Measurements from ENCODE around the gene MMD2.

Gene MMD2

GRCh38 chr7:4965295-4966022, 6.5 kb upstream of the MMD2 start:
- no peak overlapping the region for H3K4me3 ChIP-seq (replicated peaks in 1 of 2; ENCODE audit: low read depth in 2 of 2, low read length in 2 of 2)
- DNase-seq (ENCODE audit: low read depth in 2 of 2): no peak
- TF ChIP-seq, protein P1, sequence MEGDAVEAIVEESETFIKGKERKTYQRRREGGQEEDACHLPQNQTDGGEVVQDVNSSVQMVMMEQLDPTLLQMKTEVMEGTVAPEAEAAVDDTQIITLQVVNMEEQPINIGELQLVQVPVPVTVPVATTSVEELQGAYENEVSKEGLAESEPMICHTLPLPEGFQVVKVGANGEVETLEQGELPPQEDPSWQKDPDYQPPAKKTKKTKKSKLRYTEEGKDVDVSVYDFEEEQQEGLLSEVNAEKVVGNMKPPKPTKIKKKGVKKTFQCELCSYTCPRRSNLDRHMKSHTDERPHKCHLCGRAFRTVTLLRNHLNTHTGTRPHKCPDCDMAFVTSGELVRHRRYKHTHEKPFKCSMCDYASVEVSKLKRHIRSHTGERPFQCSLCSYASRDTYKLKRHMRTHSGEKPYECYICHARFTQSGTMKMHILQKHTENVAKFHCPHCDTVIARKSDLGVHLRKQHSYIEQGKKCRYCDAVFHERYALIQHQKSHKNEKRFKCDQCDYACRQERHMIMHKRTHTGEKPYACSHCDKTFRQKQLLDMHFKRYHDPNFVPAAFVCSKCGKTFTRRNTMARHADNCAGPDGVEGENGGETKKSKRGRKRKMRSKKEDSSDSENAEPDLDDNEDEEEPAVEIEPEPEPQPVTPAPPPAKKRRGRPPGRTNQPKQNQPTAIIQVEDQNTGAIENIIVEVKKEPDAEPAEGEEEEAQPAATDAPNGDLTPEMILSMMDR (IDR thresholded peaks at IDR 0.05; ENCODE audit: low read depth, low read length): no peak

DNA sequence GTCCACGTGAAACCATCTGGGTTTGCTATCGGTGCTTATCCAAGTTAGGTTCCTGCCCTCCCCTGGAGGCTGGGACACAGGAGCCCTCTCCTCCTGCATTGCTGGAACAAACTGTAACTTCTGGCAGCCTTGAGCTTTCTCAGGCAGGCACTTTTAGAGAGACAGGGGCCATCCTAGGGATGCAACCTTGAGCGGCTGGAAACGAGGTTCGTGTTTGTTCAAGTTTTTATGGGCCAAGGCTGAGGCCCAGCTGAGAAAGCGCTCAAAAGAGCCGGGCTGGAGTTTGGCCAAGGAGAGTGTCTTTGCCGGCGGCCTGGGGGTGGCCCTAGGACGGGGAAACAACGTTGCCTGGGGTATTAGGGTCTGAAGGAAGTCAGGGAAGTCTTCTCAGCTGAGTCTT, 5.5 kb upstream of the MMD2 start:
- H3K4me3 ChIP-seq (replicated peaks in 1 of 2; ENCODE audit: low read depth in 2 of 2, low read length in 2 of 2): no peak overlapping the region
- no peak for DNase-seq (ENCODE audit: low read depth in 2 of 2)
- TF ChIP-seq, protein P1 (IDR thresholded peaks at IDR 0.05; ENCODE audit: low read depth, low read length): no peak

DNA sequence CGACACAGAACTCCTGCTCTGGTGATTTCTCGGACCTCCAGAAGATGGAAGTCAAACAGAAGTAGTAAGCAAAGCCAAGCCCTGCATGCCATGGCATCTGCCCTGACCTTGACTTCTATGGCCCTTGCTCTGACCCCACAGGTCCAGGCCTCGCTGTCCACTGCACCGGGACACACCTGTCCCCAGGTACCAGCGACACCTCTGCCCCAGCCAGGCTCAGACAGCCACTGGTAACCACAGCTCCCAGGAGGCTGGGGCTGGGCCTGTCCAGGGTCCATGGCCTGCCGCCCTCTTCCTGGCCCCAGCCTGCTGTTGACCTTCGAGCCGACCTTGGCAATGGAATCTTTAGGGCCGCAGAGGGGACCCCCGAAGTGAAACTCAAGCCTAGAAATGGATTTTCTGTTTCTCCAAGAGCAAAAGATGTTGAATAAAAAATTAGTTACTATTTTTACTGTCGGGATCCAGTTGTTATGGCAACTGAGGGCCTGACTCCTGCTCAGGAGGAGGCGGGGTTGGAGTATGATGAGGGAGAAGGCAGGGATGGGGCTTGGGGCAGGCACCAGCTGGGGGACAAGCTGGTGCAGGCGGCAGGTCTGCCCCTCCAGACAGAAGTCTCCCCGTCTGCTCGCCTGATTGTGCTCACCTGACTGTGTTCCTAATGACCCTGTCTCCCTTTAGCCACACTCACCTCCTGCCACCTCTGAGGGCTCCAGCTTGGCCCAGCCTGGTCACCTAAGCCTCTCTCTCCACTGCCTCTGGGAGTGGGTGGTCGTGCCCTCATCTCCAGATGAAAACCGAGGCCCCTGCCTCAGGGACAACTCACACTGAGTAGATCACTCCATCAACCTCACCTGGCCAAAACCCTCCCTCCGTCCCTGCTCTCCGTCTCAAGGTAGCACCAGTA, 4.1 kb upstream of the MMD2 start:
- H3K4me3 ChIP-seq (replicated peaks in 1 of 2; ENCODE audit: low read depth in 2 of 2, low read length in 2 of 2): no peak overlapping the region
- TF ChIP-seq, protein P1 (IDR thresholded peaks at IDR 0.05; ENCODE audit: low read depth, low read length): no peak
- DNase-seq (ENCODE audit: low read depth in 2 of 2): no peak

GRCh38 chr7:4960363-4960762, 1.4 kb upstream of the MMD2 start:
- no peak overlapping the region for H3K4me3 ChIP-seq (replicated peaks in 1 of 2; ENCODE audit: low read depth in 2 of 2, low read length in 2 of 2)
- TF ChIP-seq, protein P1 (IDR thresholded peaks at IDR 0.05; ENCODE audit: low read depth, low read length): no peak
- no peak for DNase-seq (ENCODE audit: low read depth in 2 of 2)

DNA sequence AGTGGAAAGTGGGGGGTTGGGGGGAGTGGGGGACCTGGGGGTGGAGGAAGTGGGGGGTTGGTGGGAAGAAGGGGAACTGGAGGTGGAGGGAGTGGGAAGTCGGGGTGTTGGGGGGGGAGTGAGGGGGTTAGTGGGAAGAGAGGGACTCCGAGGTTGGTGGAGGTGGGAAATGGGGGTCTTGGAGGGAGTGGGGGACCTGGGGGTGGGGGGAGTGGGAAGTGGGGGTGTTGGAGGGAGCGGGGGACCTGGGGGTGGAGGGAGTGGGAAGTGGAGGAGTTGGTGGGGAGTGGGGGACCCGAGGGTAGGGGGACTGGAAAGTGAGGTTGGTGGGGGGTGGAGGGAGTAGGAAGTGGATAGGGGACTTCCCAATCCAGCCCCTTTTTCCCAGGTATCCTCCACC, 906 bp upstream of the MMD2 start:
- H3K4me3 ChIP-seq (replicated peaks in 1 of 2; ENCODE audit: low read depth in 2 of 2, low read length in 2 of 2): no peak overlapping the region
- no peak for DNase-seq (ENCODE audit: low read depth in 2 of 2)
- TF ChIP-seq, protein P1 (IDR thresholded peaks at IDR 0.05; ENCODE audit: low read depth, low read length): no peak

DNA sequence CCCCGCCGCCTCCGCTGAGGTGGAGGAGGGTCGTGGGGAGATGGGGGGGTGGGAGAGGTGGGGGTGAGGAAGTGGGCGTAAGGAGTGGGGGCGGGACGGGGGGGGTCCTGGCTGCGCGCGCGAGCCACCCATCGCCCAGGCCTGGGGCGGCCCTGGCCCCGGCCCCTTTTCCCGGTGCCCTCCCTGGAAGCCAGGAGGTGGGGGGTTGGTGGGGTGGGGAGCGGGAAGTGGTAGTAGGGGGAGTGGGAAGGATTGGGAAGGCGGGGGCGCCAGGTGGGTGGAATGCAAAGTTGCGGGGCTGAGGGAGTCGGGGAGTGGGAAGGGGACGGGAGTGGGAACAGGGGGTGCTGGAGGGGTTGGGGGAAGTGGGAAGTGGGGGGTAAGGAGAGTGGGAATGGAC, 319 bp upstream of the MMD2 start:
- no peak overlapping the region for H3K4me3 ChIP-seq (replicated peaks in 1 of 2; ENCODE audit: low read depth in 2 of 2, low read length in 2 of 2)
- TF ChIP-seq, protein P1 (IDR thresholded peaks at IDR 0.05; ENCODE audit: low read depth, low read length): no peak
- no peak for DNase-seq (ENCODE audit: low read depth in 2 of 2)
